ENCODE measurements around the gene NUBPL.
"Not testable (repeated sequence)": the region's sequence is repeated elsewhere in the genome, so short reads cannot be mapped to it uniquely, and the experiment has no call there.

The NUBPL gene

DNA sequence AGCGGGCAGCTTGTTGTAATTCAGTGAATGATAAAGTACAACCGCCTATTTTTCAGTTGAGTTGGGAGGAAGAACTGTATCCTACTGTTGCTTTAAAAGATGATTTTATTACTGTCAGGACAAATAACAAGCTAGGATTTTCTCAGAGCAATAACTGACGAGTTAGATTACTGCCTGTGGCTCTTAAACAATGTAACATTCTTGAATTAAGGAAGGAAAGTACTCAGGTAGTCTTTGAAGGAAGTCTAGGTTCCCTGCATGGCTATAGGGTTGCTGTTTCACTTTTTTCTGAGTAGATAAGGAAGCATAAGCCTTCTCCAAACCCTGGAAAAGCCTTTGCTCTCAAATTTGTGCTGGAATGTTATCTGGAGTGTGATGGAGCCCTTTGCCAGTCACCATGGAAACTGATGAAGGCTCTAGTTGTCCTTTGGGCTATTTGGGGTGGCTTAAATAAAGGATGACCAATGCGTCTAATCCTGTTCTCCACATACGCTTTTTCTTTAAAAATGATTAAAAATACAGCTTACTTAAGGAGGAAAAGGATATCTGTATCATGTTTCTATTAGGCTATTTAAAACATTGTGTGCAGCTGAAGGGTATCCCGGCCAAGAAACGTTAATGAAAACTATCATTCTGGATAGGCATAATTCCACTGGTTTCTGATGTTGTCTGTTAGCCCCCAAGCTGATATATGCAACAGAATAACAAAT lies 17.7 kb downstream of the NUBPL start:
- DNase-seq (ENCODE audit: low read depth), result no peak

DNA sequence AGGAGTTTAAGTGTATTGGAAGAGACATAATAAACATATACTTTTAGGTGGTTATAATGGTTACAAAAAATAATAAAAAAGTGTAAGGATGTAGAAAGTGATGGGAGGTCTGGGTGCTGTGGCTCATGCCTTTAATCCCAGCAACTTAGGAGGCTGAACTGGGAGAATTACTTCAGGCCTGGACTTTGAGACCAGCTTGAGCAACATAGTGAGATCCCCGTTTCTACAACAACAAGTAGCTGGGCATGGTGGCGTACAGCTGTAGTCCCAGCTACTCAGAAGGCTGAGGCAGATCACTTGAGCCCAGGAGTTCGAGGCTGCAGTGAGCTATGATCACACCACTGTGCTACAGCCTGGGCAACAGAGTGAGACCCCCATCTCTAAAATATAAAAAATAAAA lies 19.0 kb downstream of the NUBPL start:
- DNase-seq (ENCODE audit: low read depth), result no peak

GRCh38 chr14:31582286-31582691 lies 21.1 kb downstream of the NUBPL start:
- no peak for DNase-seq (ENCODE audit: low read depth)

DNA sequence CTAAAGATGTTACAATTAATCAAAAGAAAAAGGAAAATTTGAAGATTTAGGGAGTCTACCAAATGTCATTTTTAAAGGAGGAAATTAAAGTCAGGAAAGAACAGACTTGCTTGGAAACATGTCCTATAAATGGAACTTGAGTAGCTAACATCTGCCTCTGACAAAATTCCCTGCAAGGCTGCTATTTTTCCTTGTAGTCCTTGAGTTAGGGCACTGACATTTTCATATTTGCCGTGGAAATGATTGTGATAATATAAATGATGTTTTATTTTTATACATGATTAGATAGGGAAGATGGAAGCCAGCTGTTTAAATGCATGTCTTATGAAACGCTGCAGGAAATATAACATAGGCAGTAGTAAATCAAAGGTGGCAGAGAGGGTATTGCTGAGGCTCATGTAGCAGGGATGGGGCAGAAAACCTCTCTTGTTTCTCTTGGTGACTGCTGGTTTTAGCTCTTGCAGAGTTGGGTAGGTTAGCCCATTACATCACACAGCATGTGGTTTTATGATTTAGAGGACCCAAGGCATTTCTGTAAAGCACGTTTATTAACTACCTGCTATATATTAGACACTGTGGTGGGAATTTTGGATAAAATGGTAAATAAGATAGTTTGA lies 21.7 kb downstream of the NUBPL start:
- DNase-seq (ENCODE audit: low read depth), result no peak

DNA sequence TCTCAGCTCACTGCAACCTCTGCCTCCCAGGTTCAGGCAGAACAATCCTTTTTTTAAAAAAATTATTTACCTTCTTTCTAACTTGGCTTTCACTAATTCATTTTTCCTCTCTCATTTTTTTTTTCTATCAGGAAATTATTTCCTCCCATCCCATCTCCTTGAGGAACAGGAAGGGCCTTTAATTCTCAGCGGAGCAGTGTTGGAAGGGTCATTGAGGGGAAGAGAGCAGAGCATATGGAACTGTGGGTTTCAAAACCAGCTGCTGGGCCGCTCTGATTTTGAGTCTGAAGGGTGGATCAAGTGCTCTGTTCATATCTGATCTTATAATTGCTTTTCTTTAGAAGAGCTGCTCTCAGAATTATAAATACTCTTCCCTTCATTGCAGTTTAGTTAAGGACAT lies 29.0 kb downstream of the NUBPL start:
- no peak for DNase-seq (ENCODE audit: low read depth)

- no peak for DNase-seq (ENCODE audit: low read depth)
Measured at GRCh38 chr14:31592122-31592521, 30.9 kb downstream of the NUBPL start.

GRCh38 chr14:31592631-31593030 lies 31.4 kb downstream of the NUBPL start:
- DNase-seq (ENCODE audit: low read depth), result no peak

- DNase-seq (ENCODE audit: low read depth), result no peak
Measured at GRCh38 chr14:31596342-31597095, 35.3 kb downstream of the NUBPL start.

DNA sequence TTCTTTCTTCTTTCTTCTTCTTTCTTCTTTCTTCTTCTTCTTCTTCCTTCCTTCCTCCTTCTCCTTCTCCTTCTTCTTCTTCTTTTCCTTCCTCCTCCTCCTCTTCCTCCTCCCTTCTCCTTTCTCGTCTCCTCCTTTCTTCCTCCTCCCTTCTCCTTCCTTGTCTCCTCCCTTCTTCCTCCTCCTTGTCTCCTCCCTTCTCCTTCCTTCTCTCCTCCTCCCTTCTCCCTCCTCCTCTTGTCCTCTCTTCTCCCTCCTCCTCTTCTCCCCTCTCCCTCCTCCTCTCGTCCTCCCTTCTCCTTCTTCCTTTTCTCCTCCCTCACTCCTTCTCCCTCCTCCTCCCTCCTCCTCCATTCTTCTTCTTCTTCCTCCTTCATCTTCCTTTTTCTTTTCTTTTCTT lies 44.5 kb downstream of the NUBPL start:
- no peak for DNase-seq (ENCODE audit: low read depth)

DNA sequence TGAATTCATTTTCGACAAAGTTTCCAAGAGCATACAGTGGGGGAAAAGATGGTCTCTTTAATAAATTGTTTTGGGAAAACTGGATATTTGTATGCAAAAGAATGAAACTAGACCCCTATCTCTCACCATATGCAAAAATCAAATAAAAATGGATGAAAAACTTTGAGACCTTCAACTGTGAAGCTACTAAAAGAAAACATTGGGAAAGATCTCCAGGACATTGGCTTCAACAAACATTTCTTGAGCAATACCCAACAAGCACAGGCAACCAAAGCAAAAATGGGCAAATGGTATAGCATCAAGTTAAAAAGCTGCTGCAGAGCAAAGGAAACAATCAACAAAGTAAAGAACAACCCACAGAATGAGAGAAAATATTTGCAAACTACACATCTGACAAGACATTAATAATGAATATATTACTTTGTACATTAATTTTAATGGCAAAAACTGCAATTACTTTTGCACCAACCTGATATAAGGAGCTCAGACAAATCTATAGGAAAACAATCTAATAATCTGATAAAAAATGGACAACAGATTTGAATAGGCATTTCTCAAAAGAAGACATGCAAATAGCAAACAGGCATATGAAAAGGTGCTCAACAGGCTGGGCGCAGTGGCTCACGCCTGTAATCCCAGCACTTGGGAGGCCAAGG lies 50.7 kb downstream of the NUBPL start:
- no peak for DNase-seq (ENCODE audit: low read depth)

- DNase-seq (ENCODE audit: low read depth), result no peak
Measured at GRCh38 chr14:31613188-31613587, 52.0 kb downstream of the NUBPL start.

DNA sequence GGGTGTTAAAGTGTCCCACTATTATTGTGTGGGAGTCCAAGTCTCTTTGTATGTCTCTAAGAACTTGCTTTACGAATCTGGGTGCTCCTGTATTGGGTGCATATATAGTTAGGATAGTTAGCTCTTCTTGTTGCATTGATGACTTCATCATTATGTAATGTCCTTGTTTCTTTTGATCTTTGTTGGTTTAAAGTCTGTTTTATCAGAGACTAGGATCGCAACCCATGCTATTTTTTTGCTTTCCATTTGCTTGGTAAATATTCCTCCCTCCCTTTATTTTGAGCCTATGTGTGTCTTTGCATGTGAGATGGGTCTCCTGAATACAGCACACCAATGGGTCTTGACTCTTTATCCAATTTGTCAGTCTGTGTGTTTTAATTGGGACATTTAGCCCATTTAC lies 57.7 kb downstream of the NUBPL start:
- not testable (repeated sequence) for DNase-seq (ENCODE audit: low read depth)

- DNase-seq (ENCODE audit: low read depth), result no peak
Measured at GRCh38 chr14:31619440-31619839, 58.2 kb downstream of the NUBPL start.

DNA sequence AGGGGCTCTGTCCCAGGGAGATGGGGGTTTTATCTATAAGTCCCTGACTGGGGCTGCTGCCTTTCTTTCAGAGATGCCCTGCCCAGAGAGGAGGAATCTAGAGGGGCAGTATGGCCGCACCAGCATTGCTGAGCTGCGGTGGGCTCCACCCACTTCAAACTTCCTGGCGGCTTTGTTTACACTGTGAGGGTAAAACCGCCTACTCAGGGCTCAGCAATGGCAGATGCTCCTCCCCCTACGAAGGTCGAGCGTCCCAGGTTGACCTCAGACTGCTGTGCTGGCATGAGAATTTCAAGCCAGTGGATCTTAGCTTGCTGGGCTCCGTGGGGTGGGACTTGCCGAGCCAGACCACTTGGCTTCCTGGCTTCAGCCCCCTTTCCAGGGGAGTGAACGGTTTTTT lies 59.7 kb downstream of the NUBPL start:
- DNase-seq (ENCODE audit: low read depth), result not testable (repeated sequence)

- DNase-seq (ENCODE audit: low read depth), result no peak
Measured at GRCh38 chr14:31622060-31622459, 60.9 kb downstream of the NUBPL start.

DNA sequence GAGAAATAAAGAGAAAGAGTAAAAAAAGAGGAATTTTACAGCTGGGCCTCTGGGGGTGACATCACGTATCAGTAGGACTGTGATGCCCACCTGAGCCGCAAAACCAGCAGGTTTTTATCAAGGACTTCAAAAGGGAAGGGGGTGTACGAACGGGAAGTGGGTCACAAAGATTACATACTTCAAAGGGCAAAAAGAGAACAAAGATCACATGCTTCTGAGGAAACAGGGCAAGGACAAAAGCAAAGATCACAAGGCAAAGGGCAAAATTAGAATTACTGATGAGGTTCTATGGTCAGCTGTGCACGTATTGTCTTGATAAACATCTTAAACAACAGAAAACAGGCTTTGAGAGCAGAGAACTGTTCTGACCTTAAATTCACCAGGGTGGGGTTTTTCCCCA lies 91.7 kb downstream of the NUBPL start:
- not testable (repeated sequence) for DNase-seq (ENCODE audit: low read depth)

DNA sequence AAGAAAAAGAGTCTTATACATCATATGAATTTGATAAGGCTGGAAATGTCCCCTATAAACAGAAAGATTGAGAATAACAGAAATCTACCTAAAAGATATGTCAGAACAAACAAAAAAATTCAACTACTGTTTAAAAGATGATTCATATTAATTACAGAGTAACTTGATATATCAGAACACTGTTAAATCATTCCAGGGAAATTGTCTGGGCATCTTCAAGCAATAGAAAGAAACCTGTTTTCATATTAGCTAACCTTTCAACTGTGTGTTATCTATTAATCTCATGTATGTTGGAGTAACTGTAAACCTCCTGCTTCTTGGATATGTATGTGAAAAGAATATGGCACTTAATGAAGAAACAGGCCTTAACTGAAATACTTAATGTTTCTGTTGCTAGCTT lies 96.7 kb downstream of the NUBPL start:
- DNase-seq (ENCODE audit: low read depth), result no peak

- no peak for DNase-seq (ENCODE audit: low read depth)
Measured at GRCh38 chr14:31659278-31659677, 98.1 kb downstream of the NUBPL start.

DNA sequence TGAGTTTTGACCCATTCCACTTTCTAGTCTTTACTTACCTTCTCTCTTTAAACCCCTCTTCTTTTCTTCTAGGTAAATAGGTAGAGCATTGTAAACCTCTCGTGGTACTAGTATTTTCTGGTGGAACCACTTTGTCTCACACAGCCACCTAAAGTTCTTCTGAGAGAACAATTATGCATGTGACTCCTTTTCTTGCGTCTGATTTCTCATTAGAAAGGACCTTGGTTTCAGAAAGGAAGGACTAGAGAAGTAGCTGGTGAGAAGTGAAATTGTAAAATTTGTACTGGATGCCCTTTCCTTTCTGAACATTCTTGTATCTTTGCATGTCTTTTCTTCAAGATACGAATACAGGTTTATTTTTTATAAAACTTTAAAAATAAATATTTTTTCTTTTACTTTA lies 99.0 kb downstream of the NUBPL start:
- DNase-seq (ENCODE audit: low read depth), result no peak

DNA sequence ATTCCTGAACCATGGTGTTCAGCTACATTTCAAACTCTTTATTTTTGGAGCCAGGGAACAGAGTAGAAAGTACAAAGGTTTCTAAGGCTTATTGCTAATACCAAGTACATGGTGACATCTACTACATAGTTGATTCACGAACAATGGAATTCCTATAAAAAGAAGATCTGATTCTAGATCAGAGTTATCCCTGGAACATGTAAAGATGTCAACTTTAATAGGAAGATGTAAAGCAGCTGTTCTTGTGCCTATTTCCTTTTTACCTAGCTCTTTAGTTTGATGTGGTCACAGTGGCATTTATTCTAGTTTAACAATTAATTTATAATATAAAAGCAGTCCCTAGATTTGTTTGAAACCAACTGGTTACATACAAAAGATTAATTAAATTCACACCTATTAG lies 99.5 kb downstream of the NUBPL start:
- no peak for DNase-seq (ENCODE audit: low read depth)

DNA sequence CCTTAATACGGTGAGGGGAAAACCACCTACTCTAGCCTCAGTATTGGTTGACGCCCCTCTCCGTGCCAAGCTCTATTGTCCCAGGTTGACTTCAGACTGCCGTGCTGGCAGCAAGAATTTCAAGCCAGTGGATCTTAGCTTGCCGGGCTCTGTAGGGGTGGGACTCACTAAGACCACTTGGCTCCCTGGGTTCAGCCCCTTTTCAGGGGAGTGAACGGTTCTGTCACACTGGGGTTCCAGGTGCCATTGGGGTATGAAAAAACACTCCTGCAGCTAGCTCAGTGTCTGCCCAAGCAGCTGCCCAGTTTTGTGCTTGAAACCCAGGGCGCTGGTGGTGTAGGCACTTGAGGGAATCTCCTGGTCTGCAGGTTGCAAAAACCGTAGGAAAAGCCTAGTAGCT lies 107.1 kb downstream of the NUBPL start:
- no peak for DNase-seq (ENCODE audit: low read depth)

DNA sequence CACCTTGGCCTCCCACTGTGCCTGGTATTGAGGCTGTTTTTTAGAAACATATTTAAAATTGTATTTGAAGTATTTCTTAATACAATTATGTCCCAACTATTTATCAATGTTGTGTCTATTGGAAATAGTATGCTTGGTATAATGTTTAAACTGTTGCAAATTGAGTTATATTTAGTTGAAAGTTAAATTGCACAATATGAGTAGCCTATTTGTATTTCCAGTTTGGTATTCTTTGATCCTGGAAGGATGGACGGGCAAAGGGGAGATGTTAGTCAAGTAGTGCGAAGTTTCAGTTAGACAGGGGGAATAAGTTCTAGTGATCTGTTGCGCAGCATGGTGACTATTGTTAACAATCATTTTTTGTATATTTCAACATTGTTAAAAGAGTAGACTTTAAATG lies 111.5 kb downstream of the NUBPL start:
- no peak for DNase-seq (ENCODE audit: low read depth)

DNA sequence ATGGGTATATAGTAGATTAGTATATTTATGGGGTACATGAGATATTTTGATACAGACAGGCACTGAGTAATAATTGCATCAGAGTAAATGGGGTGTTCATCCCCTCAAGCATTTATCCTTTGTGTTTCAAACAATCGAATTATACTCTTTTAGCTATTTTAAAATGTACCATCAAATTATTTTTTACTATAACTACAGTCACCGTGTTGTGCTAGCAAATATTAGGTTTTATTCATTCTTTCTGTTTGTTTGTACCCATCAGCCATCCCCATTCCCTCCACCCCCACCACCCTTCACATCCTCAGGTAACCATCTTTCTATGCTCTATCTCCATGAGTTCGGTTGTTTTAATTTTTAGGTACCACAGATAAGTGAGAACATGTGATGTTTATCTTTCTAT lies 115.8 kb downstream of the NUBPL start:
- DNase-seq (ENCODE audit: low read depth), result no peak

All from T follicular helper cell (primary cell).